ENCODE measurements around the gene GGA2.
A peak's percentile ranks its signal among the peaks of the same experiment; 100 is the strongest.

Gene GGA2

GRCh38 chr16:23504453-23505179, 5.7 kb downstream of the GGA2 start (continued):
- TF ChIP-seq PRDM6 (tag by site-specific recombination; IDR thresholded peaks at IDR 0.05) (peak; percentile 76), ZNF768 (tag by site-specific recombination; IDR thresholded peaks at IDR 0.05) (no peak), ZSCAN30 (tag by site-specific recombination; IDR thresholded peaks at IDR 0.05) (peak; percentile 44; the same call in 1 of the 2 replicates), ZIC2 (tag by site-specific recombination; IDR thresholded peaks at IDR 0.05) (peak; percentile 92), ZNF121 (tag by site-specific recombination; IDR thresholded peaks at IDR 0.05) (no peak), EGR2 (tag by site-specific recombination; IDR thresholded peaks at IDR 0.05; ENCODE audit: low read depth) (no peak; the same call in 1 of the 2 replicates), ZNF555 (tag by site-specific recombination; conservative IDR thresholded peaks at IDR 0.05) (no peak), REST (tag by site-specific recombination; IDR thresholded peaks at IDR 0.05) (no peak), ZBTB6 (tag by site-specific recombination; IDR thresholded peaks at IDR 0.05) (no peak), YY2 (tag by site-specific recombination; IDR thresholded peaks at IDR 0.05) (no peak), ZBTB17 (tag by site-specific recombination; IDR thresholded peaks at IDR 0.05) (no peak), ZNF221 (tag by site-specific recombination; IDR thresholded peaks at IDR 0.05; ENCODE audit: borderline replicate concordance) (no peak), ZNF777 (tag by site-specific recombination; IDR thresholded peaks at IDR 0.05; ENCODE audit: borderline replicate concordance) (no peak), ZSCAN16 (tag by site-specific recombination; IDR thresholded peaks at IDR 0.05) (no peak), ZNF521 (tag by site-specific recombination; IDR thresholded peaks at IDR 0.05) (no peak), HOXD13 (CRISPR knock-in tag; IDR thresholded peaks at IDR 0.05; ENCODE audit: borderline replicate concordance) (no peak), ZFHX2 (tag by site-specific recombination; conservative IDR thresholded peaks at IDR 0.05) (no peak), PBX3 (CRISPR knock-in tag; IDR thresholded peaks at IDR 0.05) (no peak), ZBTB8A (tag by site-specific recombination; IDR thresholded peaks at IDR 0.05) (0 out of 2 replicates have a peak, but pooled peaks have one; percentile 14), ZNF571 (tag by site-specific recombination; IDR thresholded peaks at IDR 0.05) (no peak), ZNF677 (tag by site-specific recombination; IDR thresholded peaks at IDR 0.05) (no peak), ZFP41 (tag by site-specific recombination; IDR thresholded peaks at IDR 0.05; ENCODE audit: borderline replicate concordance) (no peak), ZNF626 (tag by site-specific recombination; IDR thresholded peaks at IDR 0.05) (no peak), WT1 (tag by site-specific recombination; IDR thresholded peaks at IDR 0.05) (no peak), ZNF670 (tag by site-specific recombination; IDR thresholded peaks at IDR 0.05; ENCODE audit: low read depth) (no peak)
- TF ChIP-seq, protein P1, sequence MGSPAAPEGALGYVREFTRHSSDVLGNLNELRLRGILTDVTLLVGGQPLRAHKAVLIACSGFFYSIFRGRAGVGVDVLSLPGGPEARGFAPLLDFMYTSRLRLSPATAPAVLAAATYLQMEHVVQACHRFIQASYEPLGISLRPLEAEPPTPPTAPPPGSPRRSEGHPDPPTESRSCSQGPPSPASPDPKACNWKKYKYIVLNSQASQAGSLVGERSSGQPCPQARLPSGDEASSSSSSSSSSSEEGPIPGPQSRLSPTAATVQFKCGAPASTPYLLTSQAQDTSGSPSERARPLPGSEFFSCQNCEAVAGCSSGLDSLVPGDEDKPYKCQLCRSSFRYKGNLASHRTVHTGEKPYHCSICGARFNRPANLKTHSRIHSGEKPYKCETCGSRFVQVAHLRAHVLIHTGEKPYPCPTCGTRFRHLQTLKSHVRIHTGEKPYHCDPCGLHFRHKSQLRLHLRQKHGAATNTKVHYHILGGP (tag by site-specific recombination; IDR thresholded peaks at IDR 0.05): no peak
- TF ChIP-seq, protein P2, sequence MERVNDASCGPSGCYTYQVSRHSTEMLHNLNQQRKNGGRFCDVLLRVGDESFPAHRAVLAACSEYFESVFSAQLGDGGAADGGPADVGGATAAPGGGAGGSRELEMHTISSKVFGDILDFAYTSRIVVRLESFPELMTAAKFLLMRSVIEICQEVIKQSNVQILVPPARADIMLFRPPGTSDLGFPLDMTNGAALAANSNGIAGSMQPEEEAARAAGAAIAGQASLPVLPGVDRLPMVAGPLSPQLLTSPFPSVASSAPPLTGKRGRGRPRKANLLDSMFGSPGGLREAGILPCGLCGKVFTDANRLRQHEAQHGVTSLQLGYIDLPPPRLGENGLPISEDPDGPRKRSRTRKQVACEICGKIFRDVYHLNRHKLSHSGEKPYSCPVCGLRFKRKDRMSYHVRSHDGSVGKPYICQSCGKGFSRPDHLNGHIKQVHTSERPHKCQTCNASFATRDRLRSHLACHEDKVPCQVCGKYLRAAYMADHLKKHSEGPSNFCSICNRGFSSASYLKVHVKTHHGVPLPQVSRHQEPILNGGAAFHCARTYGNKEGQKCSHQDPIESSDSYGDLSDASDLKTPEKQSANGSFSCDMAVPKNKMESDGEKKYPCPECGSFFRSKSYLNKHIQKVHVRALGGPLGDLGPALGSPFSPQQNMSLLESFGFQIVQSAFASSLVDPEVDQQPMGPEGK (tag by site-specific recombination; IDR thresholded peaks at IDR 0.05): peak; percentile 35
- TF ChIP-seq, protein P3, sequence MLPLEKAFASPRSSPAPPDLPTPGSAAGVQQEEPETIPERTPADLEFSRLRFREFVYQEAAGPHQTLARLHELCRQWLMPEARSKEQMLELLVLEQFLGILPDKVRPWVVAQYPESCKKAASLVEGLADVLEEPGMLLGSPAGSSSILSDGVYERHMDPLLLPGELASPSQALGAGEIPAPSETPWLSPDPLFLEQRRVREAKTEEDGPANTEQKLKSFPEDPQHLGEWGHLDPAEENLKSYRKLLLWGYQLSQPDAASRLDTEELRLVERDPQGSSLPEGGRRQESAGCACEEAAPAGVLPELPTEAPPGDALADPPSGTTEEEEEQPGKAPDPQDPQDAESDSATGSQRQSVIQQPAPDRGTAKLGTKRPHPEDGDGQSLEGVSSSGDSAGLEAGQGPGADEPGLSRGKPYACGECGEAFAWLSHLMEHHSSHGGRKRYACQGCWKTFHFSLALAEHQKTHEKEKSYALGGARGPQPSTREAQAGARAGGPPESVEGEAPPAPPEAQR (tag by site-specific recombination; IDR thresholded peaks at IDR 0.05): no peak

Data from HEK293 (cell line).